K562 (cell line): ENCODE measurements around the gene PHF24. TPM values are rescaled to one million over a fixed set of nuclear protein-coding genes. Genes with fewer than 3 reads are reported as not detected.
"Not testable (repeated sequence)": the region's sequence is repeated elsewhere in the genome, so short reads cannot be mapped to it uniquely, and the experiment has no call there.

Experiments used
- ATAC-seq: fragments of 200-7000 bp; cut with Tn5 transposase; 3 replicates; pipeline ENCODE4 v1.9.1; 2020; ENCODE audit warnings: moderate library complexity
- BruUV-seq: library from RNA; stranded (reverse); fragments of 400-500 nt; replicated peaks from 2 replicates; lab custom pipeline; 2021; lab: Mats Ljungman, UMichigan
- CTCF ChIA-PET: fragments of 300-600 bp; formaldehyde crosslinking; extraction: SDS; loops from one replicate; lab custom pipeline; 2021; ENCODE audit warnings: low intra/inter-chr PET ratio; lab: Yijun Ruan, JAX
- POLR2A ChIA-PET: fragments of 300-600, 350-650 bp; sonication (Branson Sonifier 250); formaldehyde crosslinking; extraction: SDS; loops from one replicate; lab custom pipeline; 2021; ENCODE audit warnings: antibody characterized with exemption, inconsistent platforms; lab: Yijun Ruan, JAX
- DNase-seq, 4 experiments: peaks; one replicate each; pipeline versions ENCODE4 v3.0.0 to v3.0.0-alpha.2; 2011 to 2018; ENCODE audit warnings: low spot score in 3 of 4, mixed read lengths in 3 of 4; ENCODE audit errors: extremely low read depth in 1 of 4
- FAIRE-seq: peaks from 2 replicates; lab custom pipeline; 2011; peaks lifted over from hg19 to GRCh38; lab: Jason Lieb, UNC
- H2AFZ ChIP-seq: 2 replicates; pipeline ENCODE4 v1.6.0; 2011; ENCODE audit warnings: low read depth, low read length, control low read depth, inconsistent platforms
- H3K27ac ChIP-seq: fragments of 200-600 bp; 3 replicates; pipeline ENCODE4 v1.8.0; 2011; ENCODE audit warnings: low read depth, mild to moderate bottlenecking, control low read depth, inconsistent platforms, low read length, moderate library complexity, mixed read lengths; ENCODE audit errors: extremely low read depth
- H3K27me3 ChIP-seq, 2 experiments: fragments of 300-600 bp in 1 of 2; 2 replicates in 1 of 2; 3 replicates in 1 of 2; pipeline versions ENCODE4 v1.6.0 to v1.8.0; 2011; ENCODE audit warnings: inconsistent platforms in 2 of 2, low read length in 2 of 2, mild to moderate bottlenecking in 1 of 2, mixed read lengths in 1 of 2, moderate library complexity in 1 of 2; ENCODE audit not compliant: control insufficient read depth in 2 of 2, insufficient read depth in 2 of 2
- H3K36me3 ChIP-seq: fragments of 300-600 bp; 3 replicates; pipeline ENCODE4 v1.8.0; 2011; ENCODE audit warnings: mild to moderate bottlenecking, low read length, inconsistent platforms; ENCODE audit not compliant: control insufficient read depth, insufficient read depth
- H3K4me1 ChIP-seq, 2 experiments: fragments of 200-600 bp in 1 of 2; replicated peaks in 1 of 2; 2 replicates in 1 of 2; 3 replicates in 1 of 2; pipeline versions ENCODE4 v1.5.1 to v1.8.0; 2011; ENCODE audit warnings: inconsistent platforms in 2 of 2, low read length in 2 of 2, mild to moderate bottlenecking in 1 of 2, mixed read lengths in 1 of 2, moderate library complexity in 1 of 2; ENCODE audit not compliant: control insufficient read depth in 2 of 2, insufficient read depth in 2 of 2
- H3K4me2 ChIP-seq: 2 replicates; pipeline ENCODE4 v1.6.1; 2011; ENCODE audit warnings: low read length, control low read depth, inconsistent platforms, mixed read lengths; ENCODE audit not compliant: insufficient read depth
- H3K4me3 ChIP-seq: fragments of 200-600 bp; sonication (generic), shearing (Covaris generic); 2 replicates; pipeline ENCODE4 v1.5.1; 2016; ENCODE audit warnings: control low read depth, inconsistent platforms
- H3K79me2 ChIP-seq: fragments of 200-600 bp; 3 replicates; pipeline ENCODE4 v1.8.0; 2011; ENCODE audit warnings: low read length, inconsistent platforms; ENCODE audit not compliant: control insufficient read depth, insufficient read depth
- H3K9ac ChIP-seq, 2 experiments: 2 replicates each; pipeline versions ENCODE4 v1.6.0 to v1.6.1; 2011; ENCODE audit warnings: low read depth in 2 of 2, low read length in 2 of 2, control low read depth in 1 of 2, inconsistent platforms in 1 of 2, mild to moderate bottlenecking in 1 of 2, mixed read lengths in 1 of 2; ENCODE audit not compliant: insufficient read depth in 1 of 2
- H3K9me1 ChIP-seq: one replicate; pipeline ENCODE4 v1.6.0; 2011; ENCODE audit warnings: inconsistent platforms, mild to moderate bottlenecking, low read length, moderate library complexity; ENCODE audit not compliant: control insufficient read depth, insufficient read depth
- H3K9me3 ChIP-seq: replicated peaks from 2 replicates; pipeline ENCODE4 v1.5.1; 2011; ENCODE audit warnings: low read depth, low read length, inconsistent platforms; ENCODE audit not compliant: control insufficient read depth, insufficient read depth
- H4K20me1 ChIP-seq: replicated peaks from 2 replicates; pipeline ENCODE4 v1.6.1; 2011; ENCODE audit warnings: low read length, inconsistent platforms, mixed read lengths; ENCODE audit not compliant: control insufficient read depth, insufficient read depth
- CTBP1 ChIP-seq: fragments of 450-650 bp; IDR thresholded peaks from 2 replicates; pipeline ENCODE4 v1.6.1; 2016; ENCODE audit warnings: borderline replicate concordance
- DACH1 ChIP-seq: fragments of 450-650 bp; IDR thresholded peaks from 2 replicates; pipeline ENCODE4 v1.6.1; 2018; ENCODE audit not compliant: partially characterized antibody
- DNMT1 ChIP-seq: fragments of 450-650 bp; IDR thresholded peaks from 2 replicates; pipeline ENCODE4 v1.6.1; 2016; ENCODE audit warnings: antibody characterized with exemption, mild to moderate bottlenecking
- E2F3 ChIP-seq: fragments of 250-450 bp; sonication (Bioruptor Pico); IDR thresholded peaks from 2 replicates; pipeline ENCODE4 v1.4.0; 2020; ENCODE audit warnings: mild to moderate bottlenecking
- NCOA6 ChIP-seq: fragments of 450-650 bp; IDR thresholded peaks from 2 replicates; pipeline ENCODE4 v1.6.1; 2017; ENCODE audit warnings: mild to moderate bottlenecking
- SMAD1 ChIP-seq: fragments of 150-350 bp; IDR thresholded peaks from 2 replicates; pipeline ENCODE4 v1.6.1; 2014; ENCODE audit warnings: low read length, low read depth; ENCODE audit not compliant: partially characterized antibody
- SP2 ChIP-seq: IDR thresholded peaks from 2 replicates; pipeline ENCODE4 v1.6.1; 2011; ENCODE audit warnings: mild to moderate bottlenecking, low read depth, low read length, moderate library complexity; ENCODE audit not compliant: poor library complexity, severe bottlenecking; ENCODE audit errors: extremely low read depth
- STAG1 ChIP-seq: sonication (generic); formaldehyde crosslinking; IDR thresholded peaks from 2 replicates; pipeline ENCODE4 v1.5.0; 2020; ENCODE audit warnings: missing genetic modification reagents, borderline replicate concordance
- ZNF121 ChIP-seq: sonication (generic); formaldehyde crosslinking; conservative IDR thresholded peaks from 2 replicates; pipeline ENCODE4 v1.8.0; 2022; ENCODE audit warnings: missing genetic modification reagents
- ZNF507 ChIP-seq: conservative IDR thresholded peaks from 2 replicates; pipeline ENCODE4 v1.6.1; 2017; ENCODE audit warnings: missing genetic modification characterization, missing compliant biosample characterization
- WGBS: fragments of 100-300 bp; shearing (Covaris generic); methylation state at CpG from one replicate; pipeline ENCODE4 v1.1.6; 2016; ENCODE audit warnings: low coverage, mixed read lengths; ENCODE audit not compliant: insufficient coverage; ENCODE audit errors: missing lambda C conversion rate; 5-methylcytosine and 5-hydroxymethylcytosine counted together
- in situ Hi-C: fragments of 300-500 bp; cut with MboI; formaldehyde crosslinking; loops from 4 replicates; pipeline ENCODE4 v1.15.0; 2018; ENCODE audit warnings: inconsistent platforms, mixed read lengths
- intact Hi-C: fragments of 100-400 bp; cut with micrococcal nuclease; formaldehyde crosslinking; loops from 2 replicates; pipeline ENCODE4 v1.14.2; 2022
- polyA plus RNA-seq, 8 experiments: library from polyadenylated mRNA; depleted of rRNA in 4 of 8; stranded (reverse) in 5 of 8; unstranded in 3 of 8; fragments of >200 nt; fragmentation: Nextera tagmentation in 2 of 8; fragmentation: Illumina TruSeq in 1 of 8; extraction: Ambion mirVana in 2 of 8; extraction: Trizol in 1 of 8; gene quantifications; 2 replicates each; pipeline versions ENCODE4 v1.2.1 to v1.2.3, GENCODE V29; 2011 to 2014; ENCODE audit warnings: inconsistent platforms in 1 of 8, missing spikeins in 1 of 8
- total RNA-seq, 7 experiments: library from RNA; depleted of rRNA in 6 of 7; stranded (reverse); fragments of >200 nt in 6 of 7; fragmentation: Illumina TruSeq in 2 of 7; extraction: Trizol in 2 of 7; gene quantifications; 2 replicates each; pipeline versions ENCODE4 v1.2.1 to v1.2.3, GENCODE V29; 2011 to 2021; ENCODE audit warnings: low replicate concordance in 1 of 7
- TF ChIP-seq, protein P1 (sequence below): sonication (generic); formaldehyde crosslinking; IDR thresholded peaks from 2 replicates; pipeline ENCODE4 v1.8.0; 2022; ENCODE audit warnings: missing genetic modification reagents, mild to moderate bottlenecking, moderate library complexity, borderline replicate concordance

PHF24 gene
- total and polyA plus RNA-seq, 9 of the 15 experiments (the other 6 are each of a cell fraction or from before 2014, with no cell fraction given), result 0.01 TPM; not detected in 7

GRCh38 chr9:34954225-34954624, 3.9 kb upstream of the PHF24 start:
- 0% methylated on average over 2 of the region's 2 CpGs for WGBS
- CTCF ChIA-PET, result no interaction called here
- POLR2A ChIA-PET, result no interaction called here
- ATAC-seq (no peak), FAIRE-seq (no peak), DNase-seq (no peak)
- Histone ChIP-seq H2AFZ (no peak overlapping the region), H3K4me1 (peaks cover 0 to 12% of the 10 kb centered on the region in 2 experiments; a peak in 2 of 5 replicates), H3K79me2 (no peaks in the 10 kb centered on the region), H3K9me1 (no peaks in the 10 kb centered on the region), H3K27ac (no peak overlapping the region), H3K9me3 (no peaks in the 10 kb centered on the region), H3K9ac (no peak overlapping the region), H3K36me3 (no peaks in the 10 kb centered on the region), H4K20me1 (no peaks in the 10 kb centered on the region; the same call in 1 of the 2 replicates), H3K4me2 (no peak overlapping the region), H3K4me3 (no peak overlapping the region), H3K27me3 (peaks cover 11 to 13% of the 10 kb centered on the region in 2 experiments; a peak in 3 of 5 replicates)
- in situ Hi-C loops, result no loop called here
- intact Hi-C loops, result no loop called here
- BruUV-seq, result no TSS peak
- TF ChIP-seq DNMT1 (no peak), ZNF121 (no peak), DACH1 (no peak), ZNF507 (tag) (no peak), SMAD1 (no peak), SP2 (no peak), E2F3 (no peak), CTBP1 (no peak), NCOA6 (no peak), STAG1 (CRISPR knock-in tag) (no peak)
- TF ChIP-seq, protein P1, sequence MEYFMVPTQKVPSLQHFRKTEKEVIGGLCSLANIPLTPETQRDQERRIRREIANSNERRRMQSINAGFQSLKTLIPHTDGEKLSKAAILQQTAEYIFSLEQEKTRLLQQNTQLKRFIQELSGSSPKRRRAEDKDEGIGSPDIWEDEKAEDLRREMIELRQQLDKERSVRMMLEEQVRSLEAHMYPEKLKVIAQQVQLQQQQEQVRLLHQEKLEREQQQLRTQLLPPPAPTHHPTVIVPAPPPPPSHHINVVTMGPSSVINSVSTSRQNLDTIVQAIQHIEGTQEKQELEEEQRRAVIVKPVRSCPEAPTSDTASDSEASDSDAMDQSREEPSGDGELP, result no peak

DNA sequence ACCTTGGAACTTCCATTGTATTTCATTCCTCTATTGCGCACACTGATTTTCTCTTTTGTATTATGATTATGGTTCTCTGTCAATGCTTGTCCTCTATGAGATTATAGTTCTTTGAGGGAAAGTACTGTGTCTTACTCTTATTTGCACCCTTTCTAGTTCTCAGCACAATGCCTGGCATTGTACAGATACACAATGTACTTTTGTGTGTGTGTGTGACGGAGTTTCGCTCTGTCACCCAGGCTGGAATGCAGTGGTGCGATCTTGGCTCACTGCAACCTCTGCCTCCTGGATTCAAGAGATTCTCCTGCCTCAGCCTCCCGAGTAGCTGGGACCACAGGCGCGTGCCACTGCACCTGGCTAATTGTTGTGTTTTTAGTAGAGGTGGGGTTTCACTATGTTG, 2.0 kb upstream of the PHF24 start:
- Histone ChIP-seq H3K4me1 (peaks cover 0 to 12% of the 10 kb centered on the region in 2 experiments; a peak in 2 of 5 replicates), H3K27me3 (peaks cover 15 to 20% of the 10 kb centered on the region in 2 experiments; a peak in 3 of 5 replicates)
- H3K36me3 ChIP-seq, intact Hi-C loops, H3K4me2 ChIP-seq, H4K20me1 ChIP-seq, H2AFZ ChIP-seq, CTCF ChIA-PET, H3K9ac ChIP-seq, H3K9me1 ChIP-seq, H3K27ac ChIP-seq, in situ Hi-C loops, POLR2A ChIA-PET, H3K79me2 ChIP-seq, H3K4me3 ChIP-seq, ATAC-seq, H3K9me3 ChIP-seq, FAIRE-seq, BruUV-seq, DNase-seq: not testable (repeated sequence)
- WGBS, result 60% methylated on average over 4 of the region's 7 CpGs
